ENCODE results near the gene TRPM1.

The TRPM1 gene

DNA sequence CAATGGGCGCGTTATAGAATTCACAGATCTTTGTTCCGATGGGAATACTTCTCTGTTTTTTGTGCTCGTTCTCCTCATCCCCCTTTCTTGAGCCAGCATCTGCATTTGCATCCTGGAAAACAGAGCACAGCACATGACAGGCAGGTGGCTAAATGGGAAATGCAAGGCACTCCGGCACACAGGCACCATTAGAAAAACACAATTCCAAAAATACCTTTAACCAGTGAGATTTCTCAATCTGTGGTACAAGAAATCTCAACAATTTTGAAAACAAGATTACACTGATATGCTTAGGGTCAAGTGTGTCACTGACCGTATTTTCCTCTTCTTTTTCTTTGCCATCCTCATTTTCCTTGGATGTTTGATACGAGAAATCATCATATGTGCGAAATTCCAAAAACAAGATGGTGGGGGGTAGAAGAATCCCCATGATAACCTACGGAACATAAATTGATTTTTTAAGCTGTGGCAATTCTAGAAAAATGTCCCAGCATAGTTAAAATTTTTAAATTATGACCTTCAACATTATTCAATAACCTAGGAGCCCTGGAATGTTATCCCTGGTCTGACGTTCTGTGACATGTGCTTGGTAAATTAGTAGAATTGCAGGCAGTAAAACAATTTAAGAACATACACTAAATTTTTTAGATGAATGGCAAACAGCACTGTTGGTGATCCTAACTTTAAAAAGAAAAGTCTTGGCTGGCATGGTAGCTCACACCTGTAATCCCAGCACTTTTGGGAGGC lies 63.6 kb downstream of the TRPM1 start:
- H3K4me1 ChIP-seq (ENCODE audit: insufficient read depth, low read length), result peaks cover 5% of the 10 kb centered on the region; the same call in 1 of the 2 replicates
- H3K9ac ChIP-seq (ENCODE audit: low read depth, low read length), result no peak overlapping the region
- no peaks in the 10 kb centered on the region for H3K36me3 ChIP-seq (ENCODE audit: insufficient read depth, low read length)
- no peaks in the 10 kb centered on the region for H3K9me3 ChIP-seq (ENCODE audit: control insufficient read depth, insufficient read depth, low read length)

GRCh38 chr15:31036783-31037182 lies 64.7 kb downstream of the TRPM1 start:
- no peaks in the 10 kb centered on the region for H3K36me3 ChIP-seq (ENCODE audit: insufficient read depth, low read length)
- no peaks in the 10 kb centered on the region for H3K9me3 ChIP-seq (ENCODE audit: control insufficient read depth, insufficient read depth, low read length)
- H3K4me1 ChIP-seq (ENCODE audit: insufficient read depth, low read length), result peaks cover 5% of the 10 kb centered on the region; the same call in 1 of the 2 replicates
- no peak overlapping the region for H3K9ac ChIP-seq (ENCODE audit: low read depth, low read length)

GRCh38 chr15:31035610-31036009 lies 65.9 kb downstream of the TRPM1 start:
- no peaks in the 10 kb centered on the region for H3K9me3 ChIP-seq (ENCODE audit: control insufficient read depth, insufficient read depth, low read length)
- H3K36me3 ChIP-seq (ENCODE audit: insufficient read depth, low read length), result no peaks in the 10 kb centered on the region
- no peak overlapping the region for H3K9ac ChIP-seq (ENCODE audit: low read depth, low read length)
- H3K4me1 ChIP-seq (ENCODE audit: insufficient read depth, low read length), result peaks cover 5% of the 10 kb centered on the region; the same call in 1 of the 2 replicates

GRCh38 chr15:31034152-31034551 lies 67.4 kb downstream of the TRPM1 start:
- Histone ChIP-seq H3K9me3 (ENCODE audit: control insufficient read depth, insufficient read depth, low read length) (no peaks in the 10 kb centered on the region), H3K36me3 (ENCODE audit: insufficient read depth, low read length) (no peaks in the 10 kb centered on the region), H3K9ac (ENCODE audit: low read depth, low read length) (no peak overlapping the region), H3K4me1 (ENCODE audit: insufficient read depth, low read length) (peaks cover 5% of the 10 kb centered on the region; the same call in 1 of the 2 replicates)

- H3K36me3 ChIP-seq (ENCODE audit: insufficient read depth, low read length), result no peaks in the 10 kb centered on the region
- no peak overlapping the region for H3K9ac ChIP-seq (ENCODE audit: low read depth, low read length)
- H3K9me3 ChIP-seq (ENCODE audit: control insufficient read depth, insufficient read depth, low read length), result no peaks in the 10 kb centered on the region
- peaks cover 5% of the 10 kb centered on the region; the same call in 1 of the 2 replicates for H3K4me1 ChIP-seq (ENCODE audit: insufficient read depth, low read length)
These were observed 68.6 kb downstream of the TRPM1 start for GRCh38 chr15:31032961-31033371.

DNA sequence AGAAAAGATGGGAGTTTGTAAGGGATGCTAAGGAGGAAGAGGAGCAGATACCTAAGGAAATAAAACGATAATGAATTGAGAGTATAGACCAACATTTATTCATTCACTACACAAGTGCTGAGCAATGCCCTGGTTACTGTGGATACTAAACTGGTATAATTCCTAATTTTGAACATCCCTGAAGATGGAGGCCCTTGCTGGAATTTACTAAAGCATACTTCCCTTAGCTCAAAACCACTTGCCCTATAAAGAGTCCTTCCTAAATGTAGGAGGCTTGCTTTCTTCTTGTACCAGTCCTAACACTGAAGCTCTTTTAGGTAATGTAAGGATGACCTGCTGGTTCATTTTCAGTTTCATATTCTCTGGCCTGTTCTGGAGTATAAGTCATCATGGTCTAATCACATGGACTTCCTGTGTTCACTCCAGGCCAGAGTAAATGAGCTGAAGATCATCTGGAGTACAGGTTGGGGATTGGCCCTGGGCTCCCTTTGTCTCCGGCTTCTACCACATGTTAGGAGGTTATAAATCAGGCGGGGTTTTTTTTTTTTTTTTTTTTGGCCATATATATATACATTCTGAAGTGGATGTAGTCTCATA lies 70.0 kb downstream of the TRPM1 start:
- no peak overlapping the region for H3K9ac ChIP-seq (ENCODE audit: low read depth, low read length)
- H3K36me3 ChIP-seq (ENCODE audit: insufficient read depth, low read length), result no peaks in the 10 kb centered on the region
- no peaks in the 10 kb centered on the region for H3K9me3 ChIP-seq (ENCODE audit: control insufficient read depth, insufficient read depth, low read length)
- no peaks in the 10 kb centered on the region for H3K4me1 ChIP-seq (ENCODE audit: insufficient read depth, low read length)

GRCh38 chr15:31027910-31028578 lies 73.5 kb downstream of the TRPM1 start:
- no peak overlapping the region for H3K9ac ChIP-seq (ENCODE audit: low read depth, low read length)
- H3K4me1 ChIP-seq (ENCODE audit: insufficient read depth, low read length), result peaks cover 20% of the 10 kb centered on the region
- no peaks in the 10 kb centered on the region for H3K36me3 ChIP-seq (ENCODE audit: insufficient read depth, low read length)
- H3K9me3 ChIP-seq (ENCODE audit: control insufficient read depth, insufficient read depth, low read length), result no peaks in the 10 kb centered on the region

- Histone ChIP-seq H3K9ac (ENCODE audit: low read depth, low read length) (no peak overlapping the region), H3K4me1 (ENCODE audit: insufficient read depth, low read length) (peaks cover 22% of the 10 kb centered on the region), H3K36me3 (ENCODE audit: insufficient read depth, low read length) (no peaks in the 10 kb centered on the region), H3K9me3 (ENCODE audit: control insufficient read depth, insufficient read depth, low read length) (no peaks in the 10 kb centered on the region)
These were observed 75.5 kb downstream of the TRPM1 start for GRCh38 chr15:31025996-31026395.

DNA sequence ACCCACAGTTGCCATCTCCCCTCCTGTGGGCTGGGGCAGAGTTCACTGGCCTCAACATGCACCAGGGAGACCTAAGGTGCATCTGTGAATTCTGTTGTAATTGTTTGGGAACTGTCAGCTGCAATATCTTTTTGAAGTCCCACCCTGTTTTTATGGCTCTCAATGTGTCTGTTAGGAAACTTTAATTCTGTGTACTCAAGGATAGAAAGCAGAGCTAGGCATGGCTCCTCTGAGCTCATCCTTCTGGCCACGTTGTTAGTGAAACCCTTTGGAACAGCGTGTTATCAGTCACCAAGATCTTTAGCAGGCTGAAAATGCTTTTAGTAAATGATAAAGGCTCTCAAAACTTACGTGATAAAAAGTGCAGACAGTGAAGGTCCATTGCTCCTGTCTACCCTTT lies 76.5 kb downstream of the TRPM1 start:
- Histone ChIP-seq H3K9ac (ENCODE audit: low read depth, low read length) (no peak overlapping the region), H3K4me1 (ENCODE audit: insufficient read depth, low read length) (peaks cover 22% of the 10 kb centered on the region)

DNA sequence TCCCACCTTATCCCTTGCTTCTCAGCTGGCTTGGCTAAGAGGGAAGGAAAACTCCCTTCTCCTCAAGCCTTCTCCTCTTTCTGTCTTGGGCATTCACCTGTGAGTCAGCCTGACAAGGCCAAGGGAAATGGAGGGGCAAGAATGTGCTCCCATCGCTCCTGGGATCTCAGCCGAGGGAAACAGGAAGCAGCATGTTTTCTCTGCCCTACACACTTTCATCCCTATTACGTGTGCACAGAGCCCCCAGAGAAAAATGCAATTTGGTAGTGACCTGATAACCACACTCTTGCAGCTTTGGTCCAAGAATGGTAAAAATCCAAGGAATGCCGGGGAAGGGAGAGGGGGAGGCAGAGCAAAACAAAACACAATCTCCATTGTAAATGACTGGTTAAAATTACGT lies 77.2 kb downstream of the TRPM1 start:
- Histone ChIP-seq H3K9ac (ENCODE audit: low read depth, low read length) (no peak overlapping the region), H3K4me1 (ENCODE audit: insufficient read depth, low read length) (peaks cover 22% of the 10 kb centered on the region), H3K9me3 (ENCODE audit: control insufficient read depth, insufficient read depth, low read length) (no peaks in the 10 kb centered on the region), H3K36me3 (ENCODE audit: insufficient read depth, low read length) (no peaks in the 10 kb centered on the region)

More for the DNA sequence above, 76.5 kb downstream of the TRPM1 start:
- no peaks in the 10 kb centered on the region for H3K9me3 ChIP-seq (ENCODE audit: control insufficient read depth, insufficient read depth, low read length)
- no peaks in the 10 kb centered on the region for H3K36me3 ChIP-seq (ENCODE audit: insufficient read depth, low read length)

DNA sequence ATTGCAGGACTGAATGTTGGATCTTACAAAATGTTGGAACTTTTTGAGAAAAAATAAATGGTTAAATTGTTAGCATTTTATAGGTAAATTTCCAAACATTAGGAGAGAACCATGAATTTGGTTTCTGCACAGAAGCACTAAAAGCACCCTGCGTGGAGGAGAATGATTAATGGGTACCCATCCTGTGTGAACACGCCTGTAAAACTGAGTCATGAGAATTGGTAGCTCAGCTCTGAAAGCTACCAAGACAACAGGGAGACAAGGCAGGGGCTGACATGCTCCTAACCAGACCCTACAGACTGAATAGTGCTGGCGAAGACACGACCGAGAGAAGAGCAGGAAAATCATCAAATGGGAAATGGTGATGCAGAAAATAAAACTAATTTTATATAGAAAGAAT lies 77.7 kb downstream of the TRPM1 start:
- Histone ChIP-seq H3K9ac (ENCODE audit: low read depth, low read length) (no peak overlapping the region), H3K9me3 (ENCODE audit: control insufficient read depth, insufficient read depth, low read length) (no peaks in the 10 kb centered on the region), H3K36me3 (ENCODE audit: insufficient read depth, low read length) (no peaks in the 10 kb centered on the region), H3K4me1 (ENCODE audit: insufficient read depth, low read length) (peaks cover 22% of the 10 kb centered on the region)

GRCh38 chr15:31021067-31021665 lies 80.4 kb downstream of the TRPM1 start:
- H3K9ac ChIP-seq (ENCODE audit: low read depth, low read length), result no peak overlapping the region
- H3K36me3 ChIP-seq (ENCODE audit: insufficient read depth, low read length), result no peaks in the 10 kb centered on the region
- H3K4me1 ChIP-seq (ENCODE audit: insufficient read depth, low read length), result peaks cover 22% of the 10 kb centered on the region
- no peaks in the 10 kb centered on the region for H3K9me3 ChIP-seq (ENCODE audit: control insufficient read depth, insufficient read depth, low read length)

- Histone ChIP-seq H3K9ac (ENCODE audit: low read depth, low read length) (no peak overlapping the region), H3K9me3 (ENCODE audit: control insufficient read depth, insufficient read depth, low read length) (no peaks in the 10 kb centered on the region), H3K4me1 (ENCODE audit: insufficient read depth, low read length) (peaks cover 22% of the 10 kb centered on the region), H3K36me3 (ENCODE audit: insufficient read depth, low read length) (no peaks in the 10 kb centered on the region)
These were observed 81.0 kb downstream of the TRPM1 start for GRCh38 chr15:31020542-31020941.

GRCh38 chr15:31019986-31020385 lies 81.5 kb downstream of the TRPM1 start:
- no peaks in the 10 kb centered on the region for H3K36me3 ChIP-seq (ENCODE audit: insufficient read depth, low read length)
- no peak overlapping the region for H3K9ac ChIP-seq (ENCODE audit: low read depth, low read length)

More at GRCh38 chr15:31019986-31020385, 81.5 kb downstream of the TRPM1 start:
- H3K4me1 ChIP-seq (ENCODE audit: insufficient read depth, low read length), result peaks cover 18% of the 10 kb centered on the region
- H3K9me3 ChIP-seq (ENCODE audit: control insufficient read depth, insufficient read depth, low read length), result no peaks in the 10 kb centered on the region

All from ES-I3 (cell line).